ENCODE results near the gene AP1G2. TPM values are rescaled to one million over a fixed set of nuclear protein-coding genes. Genes with fewer than 3 reads are reported as not detected.
"Not testable (repeated sequence)": the region's sequence is repeated elsewhere in the genome, so short reads cannot be mapped to it uniquely, and the experiment has no call there.

Gene AP1G2
- total RNA-seq, 1 donor from 2014 or later = 12.8 TPM

- DNase-seq (ENCODE audit: low spot score) = no peak
- intact Hi-C loops (cut with DNase I) = no loop called here
Measured at GRCh38 chr14:23547924-23548323, 19.7 kb downstream of the AP1G2 start.

GRCh38 chr14:23546450-23547035 is 21.0 kb downstream of the AP1G2 start:
- no peak for DNase-seq (ENCODE audit: low spot score)
- intact Hi-C loops (cut with DNase I) = no loop called here

- intact Hi-C loops (cut with DNase I) = no loop called here
- no peak for DNase-seq (ENCODE audit: low spot score)
Measured at GRCh38 chr14:23545740-23546365, 21.7 kb downstream of the AP1G2 start.

- no peak for DNase-seq (ENCODE audit: low spot score)
- intact Hi-C loops (cut with DNase I) = no loop called here
Measured at GRCh38 chr14:23544511-23545447, 22.8 kb downstream of the AP1G2 start.

GRCh38 chr14:23543403-23543802 is 24.2 kb downstream of the AP1G2 start:
- intact Hi-C loops (cut with DNase I) = no loop called here
- DNase-seq (ENCODE audit: low spot score) = no peak

- DNase-seq (ENCODE audit: low spot score) = no peak
- intact Hi-C loops (cut with DNase I) = no loop called here
Measured at GRCh38 chr14:23542261-23542660, 25.3 kb downstream of the AP1G2 start.

- intact Hi-C loops (cut with DNase I) = no loop called here
Measured at GRCh38 chr14:23540141-23540469, 27.5 kb downstream of the AP1G2 start.

GRCh38 chr14:23539248-23540140 is 28.1 kb downstream of the AP1G2 start:
- intact Hi-C loops (cut with DNase I) = loop anchor here (10.0 kb wide), 1 partner anchor 55 kb away; no protein-coding TSS in a partner anchor

More at GRCh38 chr14:23540141-23540469, 27.5 kb downstream of the AP1G2 start:
- no peak for DNase-seq (ENCODE audit: low spot score)

GRCh38 chr14:23538785-23539184 is 28.8 kb downstream of the AP1G2 start:
- intact Hi-C loops (cut with DNase I) = loop anchor here (10.0 kb wide), 1 partner anchor 54 kb away; no protein-coding TSS in a partner anchor
- DNase-seq (ENCODE audit: low spot score) = no peak

More at GRCh38 chr14:23539248-23540140, 28.1 kb downstream of the AP1G2 start:
- no peak for DNase-seq (ENCODE audit: low spot score)

GRCh38 chr14:23538050-23538718 is 29.4 kb downstream of the AP1G2 start:
- no peak for DNase-seq (ENCODE audit: low spot score)
- intact Hi-C loops (cut with DNase I) = loop anchor here (10.0 kb wide), 1 partner anchor 53 kb away; no protein-coding TSS in a partner anchor

- no peak for DNase-seq (ENCODE audit: low spot score)
- intact Hi-C loops (cut with DNase I) = loop anchor here (10.0 kb wide), 1 partner anchor 53 kb away; no protein-coding TSS in a partner anchor
Measured at GRCh38 chr14:23537351-23538049, 30.1 kb downstream of the AP1G2 start.

- DNase-seq (ENCODE audit: low spot score) = not testable (repeated sequence)
- intact Hi-C loops (cut with DNase I) = loop anchor here (10.0 kb wide), 1 partner anchor 52 kb away; no protein-coding TSS in a partner anchor
Measured at GRCh38 chr14:23536906-23537305, 30.7 kb downstream of the AP1G2 start.

- intact Hi-C loops (cut with DNase I) = loop anchor here (10.0 kb wide), 1 partner anchor 52 kb away; no protein-coding TSS in a partner anchor
- no peak for DNase-seq (ENCODE audit: low spot score)
Measured at GRCh38 chr14:23536494-23536893, 31.1 kb downstream of the AP1G2 start.

GRCh38 chr14:23535943-23536342 is 31.6 kb downstream of the AP1G2 start:
- intact Hi-C loops (cut with DNase I) = loop anchor here (10.0 kb wide), 1 partner anchor 51 kb away; no protein-coding TSS in a partner anchor
- no peak for DNase-seq (ENCODE audit: low spot score)

GRCh38 chr14:23533652-23534435 is 33.7 kb downstream of the AP1G2 start:
- DNase-seq (ENCODE audit: low spot score) = no peak
- intact Hi-C loops (cut with DNase I) = loop anchor here (10.0 kb wide), 1 partner anchor 49 kb away; no protein-coding TSS in a partner anchor

- no peak for DNase-seq (ENCODE audit: low spot score)
- intact Hi-C loops (cut with DNase I) = loop anchor here (10.0 kb wide), 1 partner anchor 48 kb away; no protein-coding TSS in a partner anchor
Measured at GRCh38 chr14:23532658-23533057, 34.9 kb downstream of the AP1G2 start.

- no peak for DNase-seq (ENCODE audit: low spot score)
- intact Hi-C loops (cut with DNase I) = loop anchor here (10.0 kb wide), 1 partner anchor 47 kb away; no protein-coding TSS in a partner anchor
Measured at GRCh38 chr14:23531391-23531790, 36.2 kb downstream of the AP1G2 start.

All from cardiac septum (tissue), 1 donor.